ENCODE measurements around the gene SLC12A9.

DNA sequence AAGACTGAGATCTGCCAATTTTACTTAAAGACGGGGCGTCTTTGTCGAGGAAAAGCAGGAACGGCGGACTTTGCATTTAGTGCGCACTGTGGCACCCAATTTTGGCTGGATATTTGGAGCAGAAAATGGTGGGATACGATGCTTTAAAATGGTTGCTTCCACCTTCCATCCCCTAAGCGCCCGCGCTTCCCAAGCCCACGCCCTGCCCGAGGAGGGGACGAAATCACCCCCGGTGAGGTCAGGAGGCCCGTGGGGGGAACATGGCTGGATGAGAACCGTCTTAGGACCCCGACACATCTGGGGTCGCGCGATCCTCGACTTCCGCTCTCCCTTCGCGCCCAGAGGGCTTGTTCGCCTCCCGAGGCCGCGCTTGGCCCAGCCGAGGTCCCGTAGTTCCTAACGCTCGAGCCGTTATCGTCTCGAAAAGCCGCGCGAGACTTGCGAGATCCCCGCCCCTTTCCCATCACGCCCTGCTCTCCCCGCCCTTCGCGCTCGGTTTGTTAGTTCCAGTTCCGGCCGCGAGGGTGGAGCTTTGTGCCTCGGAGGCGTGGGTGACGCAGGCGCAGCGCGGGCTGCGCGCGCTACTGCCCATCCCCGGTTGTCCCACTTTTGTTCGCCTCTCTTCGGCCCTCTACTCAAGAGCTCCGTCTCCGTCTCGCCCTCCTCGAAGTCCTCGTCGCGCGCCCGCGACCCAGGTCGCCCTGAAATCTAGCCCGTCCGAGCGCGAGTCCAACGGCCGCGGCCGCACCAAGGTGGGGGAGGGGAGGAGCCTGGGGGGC, 22.3 kb downstream of the SLC12A9 start, which contains the start of gene SRRT:
- TF ChIP-seq ZNF274 (IDR thresholded peaks at IDR 0.05; ENCODE audit: low read depth, low read length) (no peak), SUZ12 (IDR thresholded peaks at IDR 0.05; ENCODE audit: extremely low read depth, insufficient read depth, insufficient read length) (no peak), YY1 (IDR thresholded peaks at IDR 0.05; ENCODE audit: insufficient read depth, insufficient read length) (peak; percentile 39)
